ENCODE measurements around the gene HOXD9. TPM values are rescaled to one million over a fixed set of nuclear protein-coding genes. Genes with fewer than 3 reads are reported as not detected.
A peak's percentile ranks its signal among the peaks of the same experiment; 100 is the strongest.

Gene HOXD9
- polyA plus RNA-seq, 4 donors: 0.27 to 1.9 (median 0.28) TPM; not detected in 1

GRCh38 chr2:176124110-176124946 is 1.8 kb downstream of the HOXD9 start:
- FAIRE-seq: no peak
- Histone ChIP-seq H3K4me1 (ENCODE audit: control insufficient read depth in 3 of 3, insufficient read depth in 2 of 3, low read depth in 1 of 3, low read length in 2 of 3) (peaks cover 0 to 1% (median 0%) of the 10 kb centered on the region in 3 donors), H3K9me3 (ENCODE audit: control insufficient read depth in 2 of 2, insufficient read depth in 1 of 2, low read depth in 1 of 2, low read length in 1 of 2) (no peaks in the 10 kb centered on the region), H3K27me3 (ENCODE audit: control insufficient read depth in 3 of 3, insufficient read depth in 3 of 3, low read length in 3 of 3) (peaks cover 14 to 96% (median 65%) of the 10 kb centered on the region in 3 donors), H3K4me3 (ENCODE audit: low read depth in 1 of 3, low read length in 3 of 3) (peak overlapping the region in 1 of 3 donors; percentile 37), H3K27ac (ENCODE audit: low read depth in 1 of 3, low read length in 2 of 3) (no peak overlapping the region), H3K36me3 (ENCODE audit: control insufficient read depth in 3 of 3, insufficient read depth in 2 of 3, low read depth in 1 of 3, low read length in 3 of 3) (no peaks in the 10 kb centered on the region)
- DNase-seq: no peak
- 13 to 17% (median 16%) methylated on average over 30 to 34 of the region's 34 CpGs for WGBS, 3 donors

- Histone ChIP-seq H3K27ac (ENCODE audit: low read depth in 1 of 3, low read length in 2 of 3) (no peak overlapping the region), H3K27me3 (ENCODE audit: control insufficient read depth in 3 of 3, insufficient read depth in 3 of 3, low read length in 3 of 3) (peaks cover 10 to 93% (median 61%) of the 10 kb centered on the region in 3 donors), H3K4me1 (ENCODE audit: control insufficient read depth in 3 of 3, insufficient read depth in 2 of 3, low read depth in 1 of 3, low read length in 2 of 3) (peaks cover 0 to 2% (median 2%) of the 10 kb centered on the region in 3 donors), H3K36me3 (ENCODE audit: control insufficient read depth in 3 of 3, insufficient read depth in 2 of 3, low read depth in 1 of 3, low read length in 3 of 3) (no peaks in the 10 kb centered on the region), H3K9me3 (ENCODE audit: control insufficient read depth in 2 of 2, insufficient read depth in 1 of 2, low read depth in 1 of 2, low read length in 1 of 2) (no peaks in the 10 kb centered on the region), H3K4me3 (ENCODE audit: low read depth in 1 of 3, low read length in 3 of 3) (no peak overlapping the region)
- 14 to 35% (median 18%) methylated on average over 9 of the region's 9 CpGs for WGBS, 3 donors
- FAIRE-seq (no peak), DNase-seq (no peak)
Observed at GRCh38 chr2:176124947-176125771, 2.6 kb downstream of the HOXD9 start.

- Histone ChIP-seq H3K27ac (ENCODE audit: low read depth in 1 of 3, low read length in 2 of 3) (no peak overlapping the region), H3K4me1 (ENCODE audit: control insufficient read depth in 3 of 3, insufficient read depth in 2 of 3, low read depth in 1 of 3, low read length in 2 of 3) (peaks cover 0 to 2% (median 2%) of the 10 kb centered on the region in 3 donors), H3K4me3 (ENCODE audit: low read depth in 1 of 3, low read length in 3 of 3) (no peak overlapping the region), H3K9me3 (ENCODE audit: control insufficient read depth in 2 of 2, insufficient read depth in 1 of 2, low read depth in 1 of 2, low read length in 1 of 2) (no peaks in the 10 kb centered on the region), H3K27me3 (ENCODE audit: control insufficient read depth in 3 of 3, insufficient read depth in 3 of 3, low read length in 3 of 3) (peaks cover 13 to 91% (median 56%) of the 10 kb centered on the region in 3 donors), H3K36me3 (ENCODE audit: control insufficient read depth in 3 of 3, insufficient read depth in 2 of 3, low read depth in 1 of 3, low read length in 3 of 3) (no peaks in the 10 kb centered on the region)
- DNase-seq (no peak), FAIRE-seq (no peak)
- 13 to 28% (median 14%) methylated on average over 6 of the region's 6 CpGs for WGBS, 3 donors
Observed at GRCh38 chr2:176125772-176126054, 3.2 kb downstream of the HOXD9 start.

GRCh38 chr2:176126929-176127773 is 4.6 kb downstream of the HOXD9 start:
- H3K4me1 ChIP-seq (ENCODE audit: control insufficient read depth in 3 of 3, insufficient read depth in 2 of 3, low read depth in 1 of 3, low read length in 2 of 3): peaks cover 0 to 2% (median 2%) of the 10 kb centered on the region in 3 donors
- peaks cover 11 to 89% (median 44%) of the 10 kb centered on the region in 3 donors for H3K27me3 ChIP-seq (ENCODE audit: control insufficient read depth in 3 of 3, insufficient read depth in 3 of 3, low read length in 3 of 3)

GRCh38 chr2:176127774-176128072 is 5.2 kb downstream of the HOXD9 start:
- Histone ChIP-seq H3K36me3 (ENCODE audit: control insufficient read depth in 3 of 3, insufficient read depth in 2 of 3, low read depth in 1 of 3, low read length in 3 of 3) (no peaks in the 10 kb centered on the region), H3K9me3 (ENCODE audit: control insufficient read depth in 2 of 2, insufficient read depth in 1 of 2, low read depth in 1 of 2, low read length in 1 of 2) (no peaks in the 10 kb centered on the region), H3K27me3 (ENCODE audit: control insufficient read depth in 3 of 3, insufficient read depth in 3 of 3, low read length in 3 of 3) (peaks cover 10 to 90% (median 42%) of the 10 kb centered on the region in 3 donors), H3K27ac (ENCODE audit: low read depth in 1 of 3, low read length in 2 of 3) (no peak overlapping the region), H3K4me1 (ENCODE audit: control insufficient read depth in 3 of 3, insufficient read depth in 2 of 3, low read depth in 1 of 3, low read length in 2 of 3) (peaks cover 0 to 2% (median 2%) of the 10 kb centered on the region in 3 donors), H3K4me3 (ENCODE audit: low read depth in 1 of 3, low read length in 3 of 3) (no peak overlapping the region)
- no peak for DNase-seq
- 20 to 36% (median 31%) methylated on average over 4 of the region's 4 CpGs for WGBS, 3 donors
- no peak for FAIRE-seq

More at GRCh38 chr2:176126929-176127773, 4.6 kb downstream of the HOXD9 start:
- Histone ChIP-seq H3K9me3 (ENCODE audit: control insufficient read depth in 2 of 2, insufficient read depth in 1 of 2, low read depth in 1 of 2, low read length in 1 of 2) (no peaks in the 10 kb centered on the region), H3K4me3 (ENCODE audit: low read depth in 1 of 3, low read length in 3 of 3) (no peak overlapping the region), H3K27ac (ENCODE audit: low read depth in 1 of 3, low read length in 2 of 3) (no peak overlapping the region), H3K36me3 (ENCODE audit: control insufficient read depth in 3 of 3, insufficient read depth in 2 of 3, low read depth in 1 of 3, low read length in 3 of 3) (no peaks in the 10 kb centered on the region)
- WGBS, 3 donors: 2 to 4% (median 3%) methylated on average over 13 of the region's 13 CpGs
- peak; percentile 44 for FAIRE-seq
- peak; percentile 52 to 70 for DNase-seq

- H3K27ac ChIP-seq (ENCODE audit: low read depth in 1 of 3, low read length in 2 of 3): peak overlapping the region in 2 of 3 donors; percentile 17 to 77
- H3K4me3 ChIP-seq (ENCODE audit: low read depth in 1 of 3, low read length in 3 of 3): peak overlapping the region in 1 of 3 donors; percentile 41
- peaks cover 7 to 91% (median 39%) of the 10 kb centered on the region in 3 donors for H3K27me3 ChIP-seq (ENCODE audit: control insufficient read depth in 3 of 3, insufficient read depth in 3 of 3, low read length in 3 of 3)
- peaks cover 0 to 2% (median 2%) of the 10 kb centered on the region in 3 donors for H3K4me1 ChIP-seq (ENCODE audit: control insufficient read depth in 3 of 3, insufficient read depth in 2 of 3, low read depth in 1 of 3, low read length in 2 of 3)
- H3K36me3 ChIP-seq (ENCODE audit: control insufficient read depth in 3 of 3, insufficient read depth in 2 of 3, low read depth in 1 of 3, low read length in 3 of 3): no peaks in the 10 kb centered on the region
- H3K9me3 ChIP-seq (ENCODE audit: control insufficient read depth in 2 of 2, insufficient read depth in 1 of 2, low read depth in 1 of 2, low read length in 1 of 2): no peaks in the 10 kb centered on the region
- FAIRE-seq: no peak
- peak in 1 of 2 donors; percentile 55 for DNase-seq
- WGBS, 3 donors: 6 to 13% (median 11%) methylated on average over 45 to 49 of the region's 49 CpGs
Observed at GRCh38 chr2:176128172-176128981, 5.9 kb downstream of the HOXD9 start.

- 3 to 5% (median 4%) methylated on average over 59 to 64 of the region's 64 CpGs for WGBS, 3 donors
- peaks cover 0 to 2% (median 2%) of the 10 kb centered on the region in 3 donors for H3K4me1 ChIP-seq (ENCODE audit: control insufficient read depth in 3 of 3, insufficient read depth in 2 of 3, low read depth in 1 of 3, low read length in 2 of 3)
- H3K36me3 ChIP-seq (ENCODE audit: control insufficient read depth in 3 of 3, insufficient read depth in 2 of 3, low read depth in 1 of 3, low read length in 3 of 3): no peaks in the 10 kb centered on the region
- DNase-seq (peak in 1 of 2 donors; percentile 76), FAIRE-seq (no peak)
- H3K4me3 ChIP-seq (ENCODE audit: low read depth in 1 of 3, low read length in 3 of 3): peak within 1 kb of the TSS; percentile 41 to 45 (median 44)
- H3K27ac ChIP-seq (ENCODE audit: low read depth in 1 of 3, low read length in 2 of 3): peak within 1 kb of the TSS in 2 of 3 donors; percentile 75 to 77
- H3K9me3 ChIP-seq (ENCODE audit: control insufficient read depth in 2 of 2, insufficient read depth in 1 of 2, low read depth in 1 of 2, low read length in 1 of 2): no peaks in the 10 kb centered on the region
- H3K27me3 ChIP-seq (ENCODE audit: control insufficient read depth in 3 of 3, insufficient read depth in 3 of 3, low read length in 3 of 3): peaks cover 7 to 91% (median 37%) of the 10 kb centered on the region in 3 donors
Observed at GRCh38 chr2:176128982-176129796, 6.7 kb downstream of the HOXD9 start, which contains the start of gene HOXD8. Gene HOXD8, plus strand, starts transcription at chr2:176129705. Its CDS starts 662 bp downstream, at chr2:176130367.

All from small intestine (tissue), 7 donors.